HepG2 (cell line): ENCODE measurements around the gene NOL4L. TPM values are rescaled to one million over a fixed set of nuclear protein-coding genes. Genes with fewer than 3 reads are reported as not detected.

Experiments
- ATAC-seq: fragments of 200-7000 bp; cut with Tn5 transposase; 3 replicates; pipeline ENCODE4 v1.9.1; 2020; ENCODE audit warnings: mild to moderate bottlenecking, moderate library complexity
- BruUV-seq: library from RNA; stranded (reverse); fragments of 400-500 nt; replicated peaks from 2 replicates; lab custom pipeline; 2021; lab: Mats Ljungman, UMichigan
- CTCF ChIA-PET: fragments of 300-600 bp; formaldehyde crosslinking; extraction: SDS; loops from one replicate; lab custom pipeline; 2021; ENCODE audit warnings: low total read pairs, inconsistent platforms, low intra/inter-chr PET ratio; lab: Yijun Ruan, JAX
- POLR2A ChIA-PET: fragments of 350-600 bp; sonication (Branson Sonifier 250); formaldehyde crosslinking; loops from one replicate; lab custom pipeline; 2020; ENCODE audit warnings: antibody characterized with exemption, inconsistent platforms; lab: Yijun Ruan, JAX
- DNase-seq: peaks from one replicate; pipeline ENCODE4 v3.0.0-alpha.2; 2015; ENCODE audit warnings: low spot score
- FAIRE-seq: peaks from 3 replicates; lab custom pipeline; 2011; peaks lifted over from hg19 to GRCh38; lab: Jason Lieb, UNC
- H2AFZ ChIP-seq: one replicate; pipeline ENCODE4 v1.6.1; 2011; ENCODE audit warnings: low read length, inconsistent platforms
- H3K27ac ChIP-seq: fragments of 300-600 bp; 3 replicates; pipeline ENCODE4 v1.8.0; 2011; ENCODE audit warnings: mixed run types, mild to moderate bottlenecking, mixed read lengths, low read length, inconsistent platforms; ENCODE audit not compliant: insufficient read depth; ENCODE audit errors: extremely low read length
- H3K27me3 ChIP-seq, 2 experiments: fragments of 200-600 bp in 1 of 2; 2 replicates in 1 of 2; 3 replicates in 1 of 2; pipeline versions ENCODE4 v1.6.0 to v1.8.0; 2011; ENCODE audit warnings: low read length in 2 of 2, mild to moderate bottlenecking in 2 of 2, moderate library complexity in 2 of 2, inconsistent platforms in 1 of 2; ENCODE audit not compliant: insufficient read depth in 2 of 2, control insufficient read depth in 1 of 2
- H3K36me3 ChIP-seq, 2 experiments: fragments of 200-600 bp in 1 of 2; replicated peaks in 1 of 2; 2 replicates in 1 of 2; 3 replicates in 1 of 2; pipeline versions ENCODE4 v1.5.1 to v1.8.0; 2011; ENCODE audit warnings: low read length in 2 of 2, inconsistent platforms in 1 of 2; ENCODE audit not compliant: insufficient read depth in 2 of 2, control insufficient read depth in 1 of 2
- H3K4me1 ChIP-seq: 2 replicates; pipeline ENCODE4 v1.5.1; 2012; ENCODE audit warnings: low read length, inconsistent platforms; ENCODE audit not compliant: insufficient read depth
- H3K4me2 ChIP-seq: 2 replicates; pipeline ENCODE4 v1.6.0; 2011; ENCODE audit warnings: low read depth, low read length, inconsistent platforms
- H3K4me3 ChIP-seq, 3 experiments: fragments of 200-600 bp in 1 of 3; sonication (generic), shearing (Covaris generic) in 1 of 3; replicated peaks in 1 of 3; 2 replicates each; pipeline ENCODE4 v1.5.1; 2011 to 2016; ENCODE audit warnings: low read length in 3 of 3, inconsistent platforms in 2 of 3, low read depth in 2 of 3, mild to moderate bottlenecking in 2 of 3, control low read depth in 1 of 3, mixed read lengths in 1 of 3; ENCODE audit not compliant: insufficient read depth in 1 of 3
- H3K79me2 ChIP-seq: one replicate; pipeline ENCODE4 v1.6.1; 2011; ENCODE audit warnings: low read length, inconsistent platforms; ENCODE audit not compliant: insufficient read depth
- H3K9ac ChIP-seq: 2 replicates; pipeline ENCODE4 v1.6.0; 2011; ENCODE audit warnings: mild to moderate bottlenecking, low read depth, low read length, inconsistent platforms; ENCODE audit not compliant: insufficient read depth
- H3K9me3 ChIP-seq: 2 replicates; pipeline ENCODE4 v1.5.1; 2012; ENCODE audit warnings: mild to moderate bottlenecking, low read length
- H4K20me1 ChIP-seq: 2 replicates; pipeline ENCODE4 v1.6.0; 2011; ENCODE audit warnings: inconsistent platforms, mild to moderate bottlenecking, low read length, moderate library complexity; ENCODE audit not compliant: insufficient read depth
- FOXP1 ChIP-seq, 2 experiments: fragments of 450-650 bp in 1 of 2; IDR thresholded peaks; 2 replicates each; pipeline ENCODE4 v1.6.1; 2017 to 2018; ENCODE audit warnings: antibody characterized with exemption in 1 of 2
- ISX ChIP-seq: sonication (generic); formaldehyde crosslinking; conservative IDR thresholded peaks from 2 replicates; pipeline ENCODE4 v1.5.0; 2020; ENCODE audit warnings: missing genetic modification reagents
- LCORL ChIP-seq, 2 experiments: fragments of 450-650 bp in 1 of 2; sonication (generic) in 1 of 2; formaldehyde crosslinking in 1 of 2; IDR thresholded peaks; 2 replicates each; pipeline versions ENCODE4 v1.5.0 to v1.6.1; 2017 to 2020; ENCODE audit warnings: antibody characterized with exemption in 1 of 2, missing genetic modification reagents in 1 of 2
- MLXIP ChIP-seq: sonication (generic); formaldehyde crosslinking; IDR thresholded peaks from 2 replicates; pipeline ENCODE4 v1.9.0; 2021; ENCODE audit warnings: missing genetic modification reagents, borderline replicate concordance
- NONO ChIP-seq, 2 experiments: fragments of 450-650 bp in 1 of 2; sonication (generic) in 1 of 2; formaldehyde crosslinking in 1 of 2; IDR thresholded peaks in 1 of 2; conservative IDR thresholded peaks in 1 of 2; 2 replicates each; pipeline versions ENCODE4 v1.6.1 to v1.8.0; 2017 to 2022; ENCODE audit warnings: mild to moderate bottlenecking in 1 of 2, missing genetic modification reagents in 1 of 2, moderate library complexity in 1 of 2
- PAF1 ChIP-seq: IDR thresholded peaks from 2 replicates; pipeline ENCODE4 v1.6.1; 2016; ENCODE audit warnings: missing genetic modification reagents, missing compliant biosample characterization
- RORA ChIP-seq: sonication (generic); formaldehyde crosslinking; IDR thresholded peaks from 2 replicates; pipeline ENCODE4 v1.5.0; 2020; ENCODE audit warnings: mild to moderate bottlenecking, missing genetic modification reagents, moderate library complexity
- TFAP4 ChIP-seq: sonication (generic); IDR thresholded peaks from 2 replicates; pipeline ENCODE4 v1.6.1; 2016; ENCODE audit warnings: low read depth, borderline replicate concordance
- THAP7 ChIP-seq: sonication (generic); formaldehyde crosslinking; IDR thresholded peaks from 2 replicates; pipeline ENCODE4 v1.8.1; 2023; ENCODE audit warnings: mild to moderate bottlenecking, missing genetic modification reagents
- ZMAT5 ChIP-seq: sonication (generic); formaldehyde crosslinking; IDR thresholded peaks from 2 replicates; pipeline ENCODE4 v1.5.0; 2020; ENCODE audit warnings: mild to moderate bottlenecking, low read depth, missing genetic modification reagents, borderline replicate concordance
- ZNF225 ChIP-seq: sonication (generic); formaldehyde crosslinking; IDR thresholded peaks from 2 replicates; pipeline ENCODE4 v1.4.0; 2020; ENCODE audit warnings: mild to moderate bottlenecking, missing genetic modification reagents
- ZNF232 ChIP-seq: sonication (generic); formaldehyde crosslinking; IDR thresholded peaks from 2 replicates; pipeline ENCODE4 v1.4.0; 2020; ENCODE audit warnings: missing genetic modification reagents, borderline replicate concordance
- ZNF792 ChIP-seq: IDR thresholded peaks from 2 replicates; pipeline ENCODE4 v1.6.1; 2016
- ZNF891 ChIP-seq: sonication (generic); formaldehyde crosslinking; IDR thresholded peaks from 2 replicates; pipeline ENCODE4 v1.5.0; 2020; ENCODE audit warnings: mild to moderate bottlenecking, missing genetic modification reagents
- WGBS: methylation state at CpG from one replicate; pipeline ENCODE4 v1.1.6; 2017; ENCODE audit warnings: low lambda C conversion rate; 5-methylcytosine and 5-hydroxymethylcytosine counted together
- in situ Hi-C: cut with HindIII; loops from 2 replicates; pipeline ENCODE4 v1.10.0; 2017; ENCODE audit warnings: low pct_unique_long_range_greater_than_20kb; ENCODE audit not compliant: extremely low pct_ligation_motif_present
- intact Hi-C: fragments of 100-400 bp; cut with micrococcal nuclease; formaldehyde crosslinking; loops from one replicate; pipeline ENCODE4 v1.10.0; 2022; ENCODE audit not compliant: unreplicated experiment
- polyA plus RNA-seq, 8 experiments: library from polyadenylated mRNA; depleted of rRNA in 3 of 8; stranded (reverse) in 7 of 8; unstranded in 1 of 8; fragments of >200 nt; fragmentation: Illumina TruSeq in 4 of 8; extraction: Trizol in 4 of 8; gene quantifications; 2 replicates each; pipeline versions ENCODE4 v1.2.1 to v1.2.3, GENCODE V29; 2011 to 2016; ENCODE audit warnings: low read depth in 4 of 8, missing spikeins in 1 of 8, mixed read lengths in 1 of 8; ENCODE audit not compliant: insufficient read depth in 1 of 8
- total RNA-seq, 5 experiments: library from RNA; depleted of rRNA; stranded (reverse); fragments of >200 nt; fragmentation: Illumina TruSeq; extraction: Trizol; gene quantifications; 2 replicates each; pipeline ENCODE4 v1.2.3, GENCODE V29; 2016; ENCODE audit warnings: low read depth in 1 of 5

NOL4L gene
- total and polyA plus RNA-seq, 2 of the 13 experiments (the other 11 are each of a cell fraction or from before 2014, with no cell fraction given) = 16.6 to 35.4 TPM

GRCh38 chr20:32460231-32460630 is 124.9 kb downstream of the NOL4L start:
- BruUV-seq = no TSS peak
- POLR2A ChIA-PET = no interaction called here
- Histone ChIP-seq H3K36me3 (peaks cover 34 to 50% of the 10 kb centered on the region in 2 experiments; a peak in 4 of 5 replicates), H2AFZ (no peak overlapping the region), H3K4me1 (peaks cover 21% of the 10 kb centered on the region), H3K79me2 (peaks cover 34% of the 10 kb centered on the region), H4K20me1 (peaks cover 5% of the 10 kb centered on the region; the same call in 1 of the 2 replicates), H3K4me2 (no peak overlapping the region), H3K9ac (no peak overlapping the region), H3K27me3 (no peaks in the 10 kb centered on the region), H3K27ac (no peak overlapping the region), H3K4me3 (no peak overlapping the region), H3K9me3 (no peaks in the 10 kb centered on the region)
- FAIRE-seq = no peak
- intact Hi-C loops = no loop called here
- CTCF ChIA-PET = no interaction called here
- 94% methylated on average over 15 of the region's 15 CpGs for WGBS
- no peak for DNase-seq
- in situ Hi-C loops = no loop called here
- peak; percentile 18; the same call in 1 of the 2 replicates for TF ChIP-seq ZNF225 (CRISPR knock-in tag)
- TF ChIP-seq FOXP1 (IDR thresholded peaks at IDR 0.05) = no peak
- TF ChIP-seq FOXP1 (CRISPR knock-in tag; IDR thresholded peaks at IDR 0.05) = no peak
- no peak for TF ChIP-seq PAF1 (CRISPR knock-in tag)
- no peak for TF ChIP-seq NONO (IDR thresholded peaks at IDR 0.05)
- no peak for TF ChIP-seq NONO (CRISPR knock-in tag; conservative IDR thresholded peaks at IDR 0.05)
- no peak for TF ChIP-seq RORA
- TF ChIP-seq ZNF232 = no peak
- TF ChIP-seq THAP7 (CRISPR knock-in tag) = no peak
- TF ChIP-seq TFAP4 = no peak
- TF ChIP-seq ZNF891 = peak; percentile 32; the same call in 1 of the 2 replicates
- TF ChIP-seq ZMAT5 (CRISPR knock-in tag) = no peak
- TF ChIP-seq ZNF792 (CRISPR knock-in tag) = no peak
- no peak for TF ChIP-seq MLXIP (CRISPR knock-in tag)
- no peak for TF ChIP-seq LCORL (IDR thresholded peaks at IDR 0.05)
- TF ChIP-seq LCORL (CRISPR knock-in tag; IDR thresholded peaks at IDR 0.05) = no peak
- TF ChIP-seq ISX (CRISPR knock-in tag) = no peak
- no peak for ATAC-seq
